Measurements from ENCODE around the gene RIC3. TPM values are rescaled to one million over a fixed set of nuclear protein-coding genes. Genes with fewer than 3 reads are reported as not detected.

Gene RIC3, protein sequence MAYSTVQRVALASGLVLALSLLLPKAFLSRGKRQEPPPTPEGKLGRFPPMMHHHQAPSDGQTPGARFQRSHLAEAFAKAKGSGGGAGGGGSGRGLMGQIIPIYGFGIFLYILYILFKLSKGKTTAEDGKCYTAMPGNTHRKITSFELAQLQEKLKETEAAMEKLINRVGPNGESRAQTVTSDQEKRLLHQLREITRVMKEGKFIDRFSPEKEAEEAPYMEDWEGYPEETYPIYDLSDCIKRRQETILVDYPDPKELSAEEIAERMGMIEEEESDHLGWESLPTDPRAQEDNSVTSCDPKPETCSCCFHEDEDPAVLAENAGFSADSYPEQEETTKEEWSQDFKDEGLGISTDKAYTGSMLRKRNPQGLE
- total RNA-seq: 42.4 TPM

DNA sequence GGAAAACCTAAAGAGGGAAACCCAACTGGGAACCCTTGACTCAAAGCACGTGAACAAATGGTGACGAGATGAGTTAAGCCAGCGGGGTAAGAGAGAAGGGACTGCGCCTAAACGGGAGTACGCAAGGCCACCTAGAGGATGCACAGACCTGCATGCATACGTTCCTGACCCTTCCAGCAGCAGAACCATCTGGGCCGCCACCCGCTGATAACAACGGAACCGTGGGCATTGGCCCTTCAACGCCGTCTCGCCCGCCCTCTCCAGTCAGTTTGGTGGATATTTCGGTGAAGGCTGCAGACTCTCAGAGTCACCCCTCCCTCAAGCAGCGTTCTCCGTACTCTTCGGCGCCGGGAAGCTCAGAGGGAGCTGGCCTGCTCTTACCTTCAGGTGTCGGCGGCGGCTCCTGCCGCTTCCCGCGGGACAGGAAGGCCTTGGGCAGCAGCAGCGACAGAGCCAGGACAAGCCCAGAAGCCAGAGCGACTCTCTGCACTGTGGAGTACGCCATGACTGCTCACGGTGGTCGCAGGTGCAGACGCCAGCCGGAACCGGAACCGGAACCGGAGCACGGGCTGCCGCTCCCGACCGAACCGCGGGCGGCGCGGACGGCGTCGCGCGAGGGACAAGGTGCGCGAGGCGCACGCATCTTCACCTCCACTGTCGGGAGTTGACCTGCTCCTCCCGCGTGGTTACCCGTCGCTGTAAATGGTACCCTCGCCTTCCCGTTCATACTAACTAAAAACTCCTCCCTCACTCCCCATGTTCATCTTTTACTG lies at the start of gene RIC3:
Gene RIC3 (minus strand): TSS at position 541 of the 773 bp plus-strand sequence. CDS start 36 bp downstream, at position 505.
- DNase-seq (ENCODE audit: low spot score in 2 of 2) (peak; percentile 34 to 57), FAIRE-seq (no peak)

DNA sequence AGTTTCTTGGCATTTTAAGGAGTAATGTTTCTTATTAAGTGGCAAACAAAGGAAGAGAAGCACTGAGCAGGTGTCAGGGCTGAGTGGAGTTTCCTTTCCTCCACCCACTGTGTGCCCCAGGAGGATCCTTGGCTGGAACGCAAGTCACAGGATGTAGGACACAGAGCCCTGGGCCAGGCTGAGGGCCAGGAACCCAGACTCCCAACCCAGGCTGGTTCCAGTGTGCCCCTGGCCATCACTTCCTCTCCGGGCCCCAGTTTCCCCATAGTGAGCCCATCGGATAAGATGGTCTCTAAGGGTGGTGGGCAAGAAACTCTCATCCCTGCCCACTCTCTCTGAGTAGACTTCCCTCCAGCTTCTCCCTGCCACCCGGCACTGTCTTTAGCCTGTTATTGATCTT lies 49.6 kb upstream of the RIC3 start:
- DNase-seq (ENCODE audit: low spot score in 2 of 2): no peak
- no peak for FAIRE-seq

DNA sequence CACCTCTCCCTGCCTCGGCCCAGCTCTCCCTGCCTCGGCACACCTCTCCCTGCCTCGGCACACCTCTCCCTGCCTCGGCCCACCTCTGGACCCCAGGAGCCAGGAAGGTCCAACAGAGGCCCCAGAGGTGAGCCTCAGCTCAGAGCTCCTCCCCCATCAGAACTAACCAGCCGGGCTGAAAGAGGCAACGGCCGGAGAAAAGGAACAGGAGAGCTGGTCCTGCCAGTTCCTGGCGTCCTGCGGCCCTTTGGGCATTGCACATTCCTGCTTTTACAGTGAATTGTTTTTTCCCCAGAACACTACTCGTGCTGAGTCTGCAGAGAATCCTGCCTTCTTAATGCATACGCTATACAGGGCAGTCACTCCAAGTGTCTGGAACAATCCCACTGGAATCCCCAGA lies 49.1 kb upstream of the RIC3 start:
- FAIRE-seq (no peak), DNase-seq (ENCODE audit: low spot score in 2 of 2) (no peak)

DNA sequence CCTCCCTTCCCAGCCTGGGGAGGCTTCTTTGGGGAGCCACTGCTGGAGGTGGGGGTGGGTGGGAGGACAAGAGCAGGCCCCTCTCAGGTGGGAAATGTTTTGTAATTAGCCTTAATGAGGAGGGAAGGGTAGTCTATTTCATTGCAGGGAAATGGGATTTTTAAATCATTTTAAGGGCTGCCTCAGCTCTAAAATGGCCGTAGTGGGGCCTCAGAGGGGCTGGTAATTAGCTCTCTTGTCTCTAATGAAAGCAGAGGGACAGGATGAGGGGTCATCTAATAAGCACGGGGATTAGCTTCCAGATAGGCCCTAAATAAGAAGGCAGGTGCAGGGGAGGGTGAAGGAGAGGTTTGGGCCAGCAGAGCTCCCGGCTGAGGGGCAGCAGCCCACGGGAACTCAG lies 48.3 kb upstream of the RIC3 start:
- no peak for DNase-seq (ENCODE audit: low spot score in 2 of 2)
- FAIRE-seq: no peak

DNA sequence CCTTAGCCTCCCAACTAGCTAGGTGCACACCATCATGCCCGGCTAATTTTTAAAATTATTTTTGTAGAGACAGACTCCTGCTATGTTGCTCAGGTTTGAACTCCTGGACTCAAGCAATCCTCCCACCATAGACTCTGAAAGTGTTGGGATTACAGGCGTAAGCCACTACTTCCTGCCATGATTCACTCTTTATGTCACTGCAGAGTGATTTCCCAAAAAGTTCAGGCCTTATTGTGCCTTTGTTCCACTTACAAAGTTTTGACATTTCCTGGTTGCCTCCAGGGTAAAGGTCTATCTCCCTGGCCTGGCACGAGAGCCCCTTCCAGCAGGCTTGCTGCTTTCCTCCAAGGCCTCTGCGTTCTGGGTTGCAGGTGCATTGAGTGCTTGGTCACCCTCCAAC lies 44.6 kb upstream of the RIC3 start:
- DNase-seq (ENCODE audit: low spot score in 2 of 2) (no peak), FAIRE-seq (no peak)

DNA sequence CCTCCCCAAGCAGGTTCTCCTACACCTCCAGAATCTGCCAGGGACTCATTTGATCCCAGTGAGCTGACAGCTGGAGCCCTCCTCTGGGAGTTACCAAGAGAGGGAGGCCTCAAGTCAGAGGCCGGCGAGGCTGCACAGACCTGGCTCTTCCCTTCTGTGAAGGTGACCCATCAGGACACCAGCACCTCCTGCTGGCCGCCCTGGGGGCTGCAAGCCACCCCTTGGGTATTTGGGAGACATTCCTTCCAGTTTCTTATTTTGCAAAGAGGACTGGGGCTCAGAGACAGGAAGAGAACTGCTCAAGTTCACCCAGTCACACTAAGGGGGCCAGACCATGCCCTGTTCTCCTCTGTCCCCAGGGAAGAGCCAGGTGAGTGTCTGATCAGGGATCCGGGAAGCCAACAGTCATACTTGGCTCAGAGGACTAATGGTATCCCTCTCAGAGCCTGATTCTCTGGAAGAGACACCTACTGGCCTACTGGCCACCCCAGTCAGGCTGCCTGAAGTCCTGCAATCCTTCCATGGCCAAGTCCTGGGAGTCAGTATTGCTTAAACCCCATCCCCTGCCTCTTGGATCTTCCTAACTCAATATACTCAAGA lies 40.5 kb upstream of the RIC3 start:
- no peak for FAIRE-seq
- DNase-seq (ENCODE audit: low spot score in 2 of 2): no peak

DNA sequence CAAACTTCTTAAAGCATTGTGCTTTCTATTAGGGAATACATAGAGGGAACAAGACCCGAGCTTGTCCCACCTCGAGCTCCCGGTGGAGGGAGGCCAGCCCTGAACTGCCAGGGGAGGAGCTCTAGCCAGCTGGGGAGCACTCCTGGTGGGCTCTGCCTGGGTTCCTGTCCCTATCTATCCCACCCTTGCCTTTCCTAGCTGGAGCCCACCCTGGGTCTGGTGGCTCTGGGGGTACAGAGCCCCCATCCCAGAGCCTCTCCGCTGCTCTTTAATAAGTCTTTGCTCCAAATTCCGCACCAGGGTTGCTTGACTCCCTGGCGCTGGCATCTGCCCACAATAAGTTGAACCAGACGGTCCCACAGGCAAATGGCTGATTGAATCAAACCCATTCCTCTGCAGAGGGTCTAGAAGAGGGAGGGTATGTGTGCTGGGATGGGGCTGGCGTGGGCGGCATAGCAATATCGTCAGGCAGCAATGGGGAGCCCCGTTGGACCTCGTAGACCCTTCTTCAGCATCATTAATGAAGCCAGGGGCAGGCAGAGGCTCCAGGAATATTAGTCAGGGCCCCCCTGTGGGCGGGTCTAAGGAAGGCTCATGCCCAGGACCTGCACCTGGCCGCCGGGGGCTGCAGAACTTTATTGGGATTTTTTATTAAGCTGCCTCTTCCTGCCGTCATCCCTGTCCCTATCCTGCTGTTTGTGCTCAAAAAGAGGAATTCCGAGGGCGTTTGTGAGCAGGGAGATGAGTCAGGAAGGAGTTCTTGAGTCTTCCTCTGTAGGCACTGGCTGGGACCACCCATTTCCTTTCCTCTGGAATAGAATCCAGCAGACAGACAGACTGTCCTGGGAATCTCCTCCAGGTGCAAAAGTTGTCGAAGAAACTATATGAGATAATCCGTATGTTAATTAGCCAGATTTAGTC lies 38.5 kb upstream of the RIC3 start:
- DNase-seq (ENCODE audit: low spot score in 2 of 2) (no peak), FAIRE-seq (no peak)

DNA sequence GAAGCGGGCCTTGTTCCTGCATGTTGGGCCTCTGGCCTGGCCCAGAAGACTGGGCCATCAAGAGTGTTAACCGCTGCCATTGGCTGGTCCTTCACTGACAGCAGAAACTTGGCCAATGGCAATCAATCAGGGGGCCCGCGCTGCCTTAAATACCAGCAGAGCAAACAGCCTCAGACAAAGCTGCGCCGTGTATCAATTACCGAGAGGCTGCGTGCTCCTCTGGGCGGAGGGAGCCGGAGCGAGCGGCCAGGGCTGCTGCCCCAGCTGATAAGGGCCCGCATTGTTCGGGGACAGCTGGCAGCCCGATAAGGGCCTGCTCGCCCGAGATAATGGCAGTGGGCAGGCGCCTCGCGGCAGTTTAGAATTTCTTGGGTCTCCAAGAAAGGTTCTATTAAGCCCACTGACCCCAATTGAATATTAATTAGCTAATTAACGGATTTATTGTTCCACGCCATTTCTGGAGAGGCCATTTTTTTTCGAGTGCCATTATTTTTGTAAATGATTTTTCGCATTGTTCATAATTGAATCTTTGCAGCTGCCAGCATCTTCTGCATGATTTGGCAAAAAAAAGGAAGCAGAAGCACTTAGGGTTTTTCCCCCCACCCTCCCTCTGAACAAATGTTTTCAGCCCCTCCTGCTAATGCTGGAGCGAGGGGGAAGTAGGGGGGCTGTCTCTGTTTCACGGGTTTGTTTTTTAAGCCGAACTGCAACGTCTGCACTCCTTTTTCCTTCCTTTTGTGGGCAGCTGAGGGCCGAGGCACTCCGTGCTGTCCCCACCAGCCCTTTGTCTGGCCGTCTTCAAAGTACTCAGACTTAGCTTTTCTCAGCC lies 37.6 kb upstream of the RIC3 start:
- DNase-seq (ENCODE audit: low spot score in 2 of 2): peak; percentile 47 to 48
- no peak for FAIRE-seq

DNA sequence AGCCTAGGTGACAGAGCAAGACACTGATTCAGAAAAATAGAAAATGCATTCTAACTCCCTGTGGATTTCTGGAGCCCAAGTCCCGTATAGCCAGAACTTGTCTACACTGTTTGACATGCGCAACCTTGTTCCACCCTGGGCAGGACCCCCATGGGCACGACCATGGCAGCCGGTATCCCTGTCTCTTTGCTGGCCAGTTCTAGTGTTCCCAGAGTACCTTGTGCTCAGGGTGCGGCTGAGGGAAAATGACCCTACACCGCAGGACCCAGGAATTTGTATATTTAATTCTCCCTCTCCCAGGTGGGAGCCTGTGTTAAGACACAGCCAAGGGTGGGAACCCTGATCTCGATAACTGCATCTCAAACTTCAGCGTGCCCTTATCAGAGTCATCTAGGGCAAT lies 36.7 kb upstream of the RIC3 start:
- DNase-seq (ENCODE audit: low spot score in 2 of 2): no peak
- no peak for FAIRE-seq

DNA sequence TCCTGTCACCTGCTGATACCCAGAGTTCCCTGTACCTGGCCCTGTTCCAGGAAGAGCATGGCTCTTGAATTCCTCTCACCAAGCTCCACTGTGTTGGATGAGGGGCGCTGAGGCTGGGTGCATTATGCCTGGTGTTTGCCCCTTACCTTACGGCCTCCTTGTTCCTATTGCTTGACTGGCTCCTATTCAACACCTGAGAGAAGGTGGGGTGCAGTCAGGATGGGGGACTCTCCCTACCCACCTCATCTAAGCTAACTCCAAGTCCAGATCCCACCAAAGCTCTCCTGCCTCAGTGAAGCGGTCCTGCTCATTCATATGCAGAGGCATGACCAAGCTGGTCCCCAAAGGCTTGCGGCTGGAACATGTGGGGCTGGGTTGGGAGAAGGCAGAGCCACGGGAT lies 35.8 kb upstream of the RIC3 start:
- FAIRE-seq: no peak

DNA sequence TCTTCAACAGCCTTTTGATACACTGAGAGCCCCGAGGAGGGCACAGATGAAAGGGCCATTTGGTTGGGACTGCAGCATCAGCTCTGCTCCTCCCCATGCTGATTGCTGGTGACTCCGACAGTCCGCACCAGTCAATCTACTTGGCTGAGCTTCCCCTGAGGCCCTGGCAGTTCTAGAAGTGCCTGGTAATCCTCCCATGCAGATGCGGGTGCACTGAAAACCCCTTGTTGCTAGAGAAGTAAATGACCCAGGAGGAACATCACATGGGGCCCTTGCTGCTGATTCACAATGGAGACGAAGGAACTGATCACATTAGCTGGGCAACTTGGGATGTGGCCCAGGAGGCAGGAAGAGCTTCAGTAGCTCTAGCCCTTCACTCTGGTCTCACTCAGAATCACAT lies 35.2 kb upstream of the RIC3 start:
- DNase-seq (ENCODE audit: low spot score in 2 of 2) (no peak), FAIRE-seq (no peak)

More for the DNA sequence above, 35.8 kb upstream of the RIC3 start:
- DNase-seq (ENCODE audit: low spot score in 2 of 2): no peak

DNA sequence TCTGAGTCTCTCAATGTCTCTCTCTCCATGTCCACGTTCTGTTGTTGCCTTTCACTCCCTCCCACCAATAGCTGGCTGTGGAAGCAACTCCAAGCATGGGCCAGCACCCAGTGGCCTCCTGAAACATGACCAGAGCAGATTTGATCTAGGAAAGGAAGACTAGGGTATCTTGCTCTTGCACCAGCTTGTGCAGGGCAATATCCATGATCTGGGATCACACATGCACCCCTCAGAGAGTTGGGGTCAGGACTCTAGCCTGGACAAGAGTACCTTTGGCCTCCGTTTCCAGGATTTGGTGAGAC lies 34.5 kb upstream of the RIC3 start:
- FAIRE-seq (no peak), DNase-seq (ENCODE audit: low spot score in 2 of 2) (no peak)

DNA sequence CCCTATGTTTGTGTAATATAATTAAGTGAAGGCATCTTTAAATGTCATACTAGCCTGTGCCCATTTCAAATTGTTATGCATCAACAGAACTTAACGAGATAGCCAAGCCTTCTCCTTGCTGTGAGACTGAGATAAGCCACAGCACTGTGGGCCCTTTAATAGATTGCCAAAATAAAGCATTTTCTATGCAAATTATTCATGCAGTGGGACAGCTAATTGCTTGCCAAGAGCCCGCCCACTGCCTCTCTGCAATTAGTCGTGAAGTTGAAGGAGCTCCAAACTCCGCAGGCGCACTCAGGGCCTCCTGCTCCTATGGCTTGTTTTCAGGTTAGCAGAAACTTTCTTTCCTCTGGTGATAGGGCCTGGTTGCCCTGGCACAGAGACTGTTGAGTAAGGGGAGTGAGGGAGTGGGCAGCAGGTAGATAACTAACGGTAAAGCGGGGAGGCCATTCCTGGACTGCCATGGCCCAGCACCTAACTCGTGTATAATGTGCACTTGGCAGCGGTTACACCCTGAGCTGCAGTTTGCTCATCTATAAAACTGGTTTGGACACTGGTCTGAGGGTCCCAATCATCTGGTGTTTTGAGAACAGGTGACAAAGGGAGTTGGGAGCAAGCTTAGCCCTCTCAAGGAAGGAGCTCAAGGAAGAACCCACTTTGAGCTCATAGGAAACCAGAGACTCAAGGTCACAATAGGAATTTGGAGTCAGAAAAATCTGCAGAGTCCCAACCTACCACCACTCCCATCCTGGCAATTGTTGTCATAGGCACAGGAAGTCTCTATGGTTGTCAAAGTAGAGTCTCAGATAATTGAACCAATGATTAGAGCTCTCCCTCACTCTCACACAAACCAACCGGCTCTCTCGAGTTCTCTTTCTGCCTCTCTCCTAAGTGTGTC lies 33.9 kb upstream of the RIC3 start:
- FAIRE-seq: no peak
- DNase-seq (ENCODE audit: low spot score in 2 of 2): no peak

DNA sequence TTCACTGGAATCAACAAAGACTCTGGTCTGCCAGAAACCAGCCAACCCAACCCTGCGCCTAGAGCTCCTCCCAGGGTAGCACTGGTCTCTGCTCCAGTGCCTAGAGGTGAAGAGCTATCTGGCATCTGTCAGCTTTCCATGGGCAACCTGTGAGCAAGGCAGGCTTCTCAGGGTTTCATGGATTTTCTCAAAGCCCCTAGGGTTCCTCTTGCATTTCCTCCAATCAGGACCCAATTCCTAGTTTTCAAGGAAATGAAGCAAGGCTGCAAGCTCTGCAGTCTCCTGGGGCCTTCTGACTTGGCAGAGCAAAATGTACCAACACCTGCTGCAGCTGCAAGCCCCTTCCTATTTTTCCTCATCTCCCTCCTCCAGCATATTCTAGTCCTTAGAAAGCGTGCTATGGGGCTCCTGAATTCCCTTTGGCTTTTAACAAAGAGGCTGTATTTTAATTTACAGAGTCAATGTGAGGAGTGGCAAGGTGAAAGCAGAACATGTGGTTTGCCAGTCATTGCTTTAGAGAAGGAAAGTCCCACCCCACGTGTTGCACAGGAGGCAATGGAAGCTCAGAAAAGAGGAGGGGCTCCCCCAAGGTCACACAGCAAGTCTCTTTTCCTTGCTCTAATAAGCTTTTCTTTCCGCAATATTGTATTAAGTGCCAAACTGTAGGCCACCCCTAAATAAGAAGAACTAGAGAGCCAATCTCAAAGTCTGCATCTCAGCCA lies 33.0 kb upstream of the RIC3 start:
- no peak for FAIRE-seq
- no peak for DNase-seq (ENCODE audit: low spot score in 2 of 2)

DNA sequence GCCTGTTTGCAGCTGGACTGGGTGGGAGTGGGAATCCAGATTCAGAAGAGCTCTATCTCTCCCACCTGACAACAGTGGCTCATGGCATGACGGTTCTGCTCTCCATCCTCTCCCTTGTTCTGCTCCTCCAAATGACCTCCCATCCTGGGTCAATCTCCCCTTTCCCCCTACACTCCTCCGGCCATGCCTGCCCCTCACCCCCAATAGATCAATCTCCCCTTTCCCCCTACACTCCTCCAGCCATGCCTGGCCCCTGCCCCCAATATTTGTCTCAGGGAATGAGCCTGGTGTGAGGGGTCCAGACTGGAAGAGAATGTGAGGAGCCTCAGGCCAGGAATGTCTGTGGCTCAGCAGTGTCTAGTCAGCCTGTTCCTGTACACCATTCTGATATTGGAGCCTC lies 30.9 kb upstream of the RIC3 start:
- no peak for FAIRE-seq

DNA sequence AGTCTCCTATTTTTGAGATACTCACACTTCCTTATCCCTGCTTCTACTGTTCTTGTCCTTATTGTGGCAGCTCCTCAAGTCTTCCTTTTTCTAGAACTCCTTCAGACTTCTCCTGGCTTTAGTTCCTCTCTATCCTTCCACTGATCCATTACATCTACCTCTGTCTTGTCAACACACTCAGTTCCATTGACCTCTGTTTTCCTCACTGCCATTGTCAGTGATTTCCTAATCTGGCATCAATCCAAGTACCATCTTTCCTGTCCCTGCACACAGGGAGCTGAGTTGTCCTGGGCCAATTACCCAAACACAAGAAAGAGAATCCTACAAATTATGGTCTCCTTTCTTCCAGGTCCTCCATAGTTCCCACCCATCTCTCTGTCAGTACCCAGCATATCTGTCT lies 27.9 kb upstream of the RIC3 start:
- FAIRE-seq (no peak), DNase-seq (ENCODE audit: low spot score in 2 of 2) (no peak)

More for the DNA sequence above, 30.9 kb upstream of the RIC3 start:
- no peak for DNase-seq (ENCODE audit: low spot score in 2 of 2)

DNA sequence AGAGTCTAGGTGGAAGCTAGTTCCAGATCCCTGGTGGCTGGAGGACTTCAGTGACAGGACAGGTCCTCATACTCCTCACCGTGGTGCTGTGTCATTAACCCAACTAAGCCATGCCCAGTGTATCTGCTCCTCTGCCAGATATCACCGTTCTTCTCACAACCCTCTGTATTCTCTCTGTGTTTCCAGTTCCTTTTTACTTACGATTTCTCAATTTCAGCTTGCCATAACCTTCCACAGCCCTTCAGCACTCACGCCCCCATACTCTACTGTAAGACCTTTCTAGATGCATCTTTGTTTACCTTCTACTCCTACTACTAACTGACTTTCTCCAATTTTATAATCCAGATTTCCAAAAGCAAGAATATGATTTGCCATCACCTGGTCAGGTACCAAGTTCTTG lies 26.1 kb upstream of the RIC3 start:
- no peak for DNase-seq (ENCODE audit: low spot score in 2 of 2)

DNA sequence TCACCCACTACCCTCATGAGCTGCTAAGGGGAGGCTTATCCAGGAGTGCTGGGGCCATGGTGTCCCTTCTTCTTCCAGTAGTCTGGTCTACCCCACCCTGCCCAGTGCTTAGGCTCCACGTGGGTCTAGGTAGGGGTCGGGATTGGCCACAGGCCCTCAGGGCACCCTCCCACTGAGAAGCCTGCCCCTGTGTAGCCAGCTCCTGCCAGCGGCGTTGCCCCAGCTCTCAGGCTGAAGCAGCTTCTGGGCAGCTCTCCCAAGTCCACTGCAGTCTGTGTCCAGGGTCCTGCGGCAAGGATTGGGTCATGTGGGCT lies 24.0 kb upstream of the RIC3 start:
- DNase-seq (ENCODE audit: low spot score in 2 of 2): no peak
- FAIRE-seq: no peak

More for the DNA sequence above, 26.1 kb upstream of the RIC3 start:
- no peak for FAIRE-seq

Data from frontal cortex (tissue), 4 donors.